AML-193 (cell line): Measurements from ENCODE around the gene TAF12.
"Not testable (repeated sequence)": the region's sequence is repeated elsewhere in the genome, so short reads cannot be mapped to it uniquely, and the experiment has no call there.

Experiments
- DNase-seq, 2 experiments: peaks; one replicate each; lab custom pipeline; 2025; lab: John Stamatoyannopoulos, UW

The TAF12 gene

DNA sequence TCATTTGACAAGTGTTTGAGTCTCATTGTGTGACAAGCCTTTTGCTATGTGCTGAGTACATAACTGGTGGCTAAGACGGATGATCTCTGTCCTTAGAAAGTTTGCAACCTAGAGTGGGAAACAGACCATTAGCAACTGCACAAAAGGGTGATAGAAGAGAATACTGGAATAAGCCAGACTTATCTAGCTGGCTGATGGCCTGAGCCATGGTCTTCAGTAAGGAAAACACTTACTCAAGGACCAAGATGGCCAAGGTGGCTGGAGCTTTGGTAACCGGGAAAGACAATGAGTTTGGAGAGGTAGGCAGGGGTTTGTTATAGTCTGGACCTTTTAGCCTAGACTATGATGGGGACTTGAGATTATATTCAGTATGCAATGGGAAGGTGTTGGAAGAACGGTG lies 1.6 kb upstream of the TAF12 start:
- DNase-seq = no peak

DNA sequence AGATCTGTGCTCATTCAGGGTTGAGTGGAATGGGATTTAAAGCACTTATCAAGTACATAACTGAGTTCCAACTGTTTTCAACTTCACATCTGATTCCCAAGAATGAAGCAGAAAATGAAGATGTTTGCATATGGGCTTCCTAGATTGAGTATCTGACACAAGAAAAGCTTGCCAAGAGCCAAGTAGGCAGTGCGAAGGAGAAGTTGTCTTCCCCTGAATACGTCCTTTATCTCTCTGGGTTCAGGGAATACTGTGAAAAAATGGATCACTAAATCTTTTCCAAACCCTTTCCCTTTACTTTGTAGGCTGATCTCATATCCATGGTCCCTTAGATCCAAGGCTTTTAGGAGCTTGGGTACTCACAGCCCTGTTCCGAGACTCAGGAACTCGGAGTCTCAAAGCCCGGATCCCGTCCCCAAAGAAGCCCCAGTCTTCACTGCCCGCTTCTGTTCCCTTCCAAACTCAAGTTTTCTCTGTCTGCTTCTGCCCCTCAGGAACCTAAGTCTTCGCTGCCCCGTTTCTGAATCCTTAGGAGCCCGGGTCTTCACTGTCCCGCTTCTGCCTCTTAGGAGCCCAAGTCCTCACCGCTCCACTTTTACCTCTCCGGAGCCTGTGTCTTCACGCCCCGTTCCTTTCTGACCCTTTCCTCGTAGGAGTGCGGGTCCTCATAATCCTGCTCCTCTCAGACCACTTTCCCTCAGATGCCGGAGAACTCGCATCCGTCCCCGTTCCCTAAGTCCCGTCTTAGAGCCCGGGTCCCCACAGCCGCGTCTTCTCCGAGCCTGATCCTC lies 616 bp downstream of the TAF12 start:
- DNase-seq = no peak

DNA sequence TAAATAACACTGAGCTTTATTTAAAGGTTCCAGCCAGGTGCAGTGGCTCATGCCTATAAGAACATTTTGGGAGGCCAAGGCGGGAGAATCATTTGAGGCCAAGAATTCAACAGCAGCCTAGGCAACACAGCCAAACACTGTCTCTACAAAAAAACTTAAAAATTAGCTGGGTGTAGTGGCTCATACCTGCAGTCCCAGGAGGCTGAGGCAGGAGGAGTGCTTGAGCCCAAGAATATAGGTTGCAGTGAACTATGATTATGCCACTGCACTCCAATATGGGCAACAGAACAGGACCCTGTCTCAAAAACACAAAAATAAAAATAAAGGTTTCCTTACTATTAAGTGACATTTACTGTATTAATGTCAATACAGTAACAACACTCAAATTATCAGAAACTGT lies 2.1 kb downstream of the TAF12 start:
- peak; percentile 43 to 45 for DNase-seq

DNA sequence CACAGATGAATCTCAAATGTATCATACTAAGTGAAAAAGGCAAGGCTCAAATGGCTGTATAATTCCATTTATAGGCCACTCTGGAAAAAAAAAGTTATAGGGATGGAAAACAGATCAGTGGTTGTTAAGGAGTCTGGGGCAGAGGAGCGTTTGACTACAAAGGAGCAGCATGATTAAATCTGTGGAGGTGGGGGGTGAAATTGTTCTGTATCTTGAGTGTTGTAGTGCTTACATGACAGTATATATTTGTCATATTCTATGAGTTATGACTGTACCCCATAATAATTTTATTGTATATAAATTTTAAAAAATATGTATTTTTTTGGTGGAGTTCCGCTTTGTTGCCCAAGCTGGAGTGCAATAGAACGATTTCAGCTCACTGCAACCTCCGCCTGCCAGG lies 10.3 kb downstream of the TAF12 start:
- no peak for DNase-seq

DNA sequence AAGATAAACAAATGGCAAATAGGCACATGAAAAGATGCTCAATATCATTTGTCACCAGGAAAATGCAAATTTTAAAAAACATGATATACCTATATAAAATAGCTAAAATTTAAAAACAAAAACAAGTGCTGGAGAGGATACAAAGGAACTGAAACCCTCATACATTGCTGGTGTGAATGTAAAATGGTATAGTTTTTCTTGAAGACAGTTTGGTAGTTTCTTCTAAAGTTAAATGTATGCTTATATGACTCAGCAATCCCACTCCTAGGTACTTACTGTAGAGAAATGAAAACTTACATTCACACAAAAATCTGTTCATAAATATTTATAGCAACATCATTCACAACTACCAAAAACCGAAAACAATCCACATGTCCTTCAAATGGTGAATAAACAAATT lies 11.2 kb downstream of the TAF12 start:
- DNase-seq = no peak

DNA sequence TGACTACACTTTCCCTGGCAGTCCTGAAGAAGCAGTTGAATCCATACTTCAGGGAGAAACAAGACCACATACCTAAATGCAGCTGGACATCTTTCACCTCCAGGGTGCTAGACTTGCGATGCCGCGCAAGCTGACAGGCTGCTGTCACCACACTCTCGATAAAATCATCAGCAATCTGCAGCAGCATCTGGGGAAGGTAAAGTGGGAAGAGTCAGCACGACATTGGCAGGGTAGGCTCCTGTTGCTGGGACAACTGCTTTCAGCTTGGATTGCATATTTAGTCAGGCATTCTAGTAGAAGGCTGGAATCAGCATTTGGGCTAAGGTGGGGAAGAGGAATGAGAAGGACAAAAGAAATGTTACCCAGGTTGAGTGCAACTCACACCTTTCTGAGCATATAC lies 29.7 kb downstream of the TAF12 start:
- DNase-seq = no peak

DNA sequence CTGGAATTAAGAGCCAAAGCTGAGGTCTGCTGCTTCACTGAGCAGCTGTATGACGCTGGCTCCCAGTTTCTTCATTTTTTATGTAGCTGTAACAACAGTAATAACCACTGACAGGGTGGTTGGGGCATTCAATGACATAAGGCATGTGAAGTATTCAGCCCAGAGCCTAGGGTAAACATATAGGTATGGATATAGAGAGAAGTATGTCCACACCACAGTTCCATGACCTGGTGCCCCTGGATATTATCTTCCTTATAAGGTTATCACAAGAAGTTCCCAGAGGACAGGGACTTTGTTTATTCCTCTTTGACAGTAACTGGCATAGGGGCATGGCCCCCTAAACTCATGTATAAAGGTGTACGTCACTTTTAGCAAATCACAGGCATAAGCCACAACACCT lies 36.1 kb downstream of the TAF12 start:
- DNase-seq = no peak

DNA sequence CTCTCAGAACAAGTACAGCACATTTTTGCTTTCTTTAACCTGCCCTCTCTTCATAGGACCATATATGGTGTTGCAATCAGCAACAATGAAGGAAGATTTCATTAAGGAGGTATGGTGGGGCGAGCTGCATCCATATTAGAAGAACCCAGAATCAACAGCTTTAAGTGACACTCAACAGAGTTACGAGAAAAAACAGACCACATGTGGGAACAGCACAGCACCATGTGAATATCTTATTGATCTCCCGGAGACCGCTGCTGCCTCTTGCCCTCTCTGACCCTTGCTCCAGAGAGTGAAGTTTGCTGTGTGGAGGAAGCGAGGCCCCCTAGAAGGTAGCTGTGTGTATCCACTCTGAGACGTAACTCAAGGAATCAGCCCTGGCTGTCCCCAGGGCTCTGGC lies 37.9 kb downstream of the TAF12 start:
- DNase-seq = no peak

DNA sequence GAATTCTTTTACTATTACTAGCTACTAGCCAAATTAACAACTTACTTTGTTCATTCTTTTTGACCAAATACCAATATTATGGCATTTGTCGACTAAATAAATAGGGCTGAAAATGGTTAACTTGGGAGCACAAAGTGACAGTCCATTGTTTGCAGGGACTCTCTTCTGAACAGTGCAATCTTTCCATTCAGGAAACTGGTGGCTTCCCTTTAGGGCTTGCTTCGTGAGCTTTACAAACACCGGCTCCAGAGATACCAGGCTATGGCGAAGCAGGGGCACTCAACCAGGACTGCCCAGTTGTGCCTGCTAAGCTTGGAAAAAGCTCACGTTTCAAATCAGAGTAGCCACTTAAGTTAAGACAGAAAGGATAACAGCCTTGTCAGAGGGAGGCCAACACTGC lies 38.5 kb downstream of the TAF12 start:
- no peak for DNase-seq

DNA sequence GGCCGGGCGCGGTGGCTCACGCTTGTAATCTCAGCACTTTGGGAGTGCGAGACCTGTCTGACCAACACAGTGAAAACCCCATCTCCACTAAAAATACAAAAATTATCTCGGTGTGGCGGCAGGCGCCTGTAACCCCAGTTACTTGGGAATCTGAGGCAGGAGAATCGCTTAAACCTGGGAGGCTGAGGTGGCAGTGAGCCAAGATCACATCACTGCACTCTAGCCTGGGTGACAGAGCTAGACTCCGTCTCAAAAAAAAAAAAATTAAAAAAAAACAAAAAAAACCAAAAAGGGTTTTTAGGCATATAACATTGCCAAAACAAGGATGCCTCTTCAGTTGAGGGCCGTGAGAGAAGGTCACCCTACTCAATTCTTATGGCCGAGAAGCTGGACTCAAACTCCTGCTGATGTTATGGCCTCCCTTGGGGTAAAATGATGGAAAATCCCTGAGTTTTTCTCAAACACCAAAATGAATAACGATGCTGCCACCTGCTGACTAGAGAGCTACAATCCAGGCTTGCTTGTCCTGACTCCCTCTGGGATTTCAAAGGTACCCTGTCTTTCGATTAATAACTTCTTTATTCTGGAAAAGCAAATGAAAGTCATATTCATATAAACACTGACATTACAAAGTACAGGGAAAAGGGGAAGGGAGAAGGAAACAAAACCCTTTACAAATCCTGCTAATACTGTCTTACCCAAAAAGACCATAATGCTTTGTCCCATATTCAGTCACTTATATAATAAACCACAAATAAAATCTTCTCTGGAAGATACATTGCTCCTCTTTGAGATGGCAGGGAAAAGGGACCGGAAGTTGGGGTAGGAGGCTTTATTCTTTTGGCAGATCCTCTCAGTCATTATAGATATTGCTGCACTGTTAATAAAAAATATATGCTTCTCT lies 40.1 kb downstream of the TAF12 start:
- DNase-seq = peak; percentile 43 to 71

DNA sequence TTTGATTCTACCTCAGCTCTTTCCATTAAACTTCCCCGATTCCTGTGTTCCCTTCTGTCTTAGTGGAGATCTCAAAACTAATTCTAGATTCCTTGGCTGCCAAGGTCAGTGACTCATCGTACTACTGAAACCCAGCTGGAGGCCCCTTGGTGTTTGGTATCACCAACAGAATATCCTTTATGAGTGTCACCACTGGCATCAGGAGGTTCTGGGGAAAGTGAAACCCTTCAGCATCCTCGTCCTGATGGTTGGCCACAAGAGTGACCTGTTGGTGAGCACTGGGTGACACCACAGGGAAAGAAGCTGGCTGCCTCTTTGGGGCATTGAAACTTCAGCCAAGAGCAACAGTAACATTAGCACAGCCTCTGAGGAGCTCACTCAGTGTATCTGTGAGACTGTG lies 41.2 kb downstream of the TAF12 start:
- DNase-seq = no peak

DNA sequence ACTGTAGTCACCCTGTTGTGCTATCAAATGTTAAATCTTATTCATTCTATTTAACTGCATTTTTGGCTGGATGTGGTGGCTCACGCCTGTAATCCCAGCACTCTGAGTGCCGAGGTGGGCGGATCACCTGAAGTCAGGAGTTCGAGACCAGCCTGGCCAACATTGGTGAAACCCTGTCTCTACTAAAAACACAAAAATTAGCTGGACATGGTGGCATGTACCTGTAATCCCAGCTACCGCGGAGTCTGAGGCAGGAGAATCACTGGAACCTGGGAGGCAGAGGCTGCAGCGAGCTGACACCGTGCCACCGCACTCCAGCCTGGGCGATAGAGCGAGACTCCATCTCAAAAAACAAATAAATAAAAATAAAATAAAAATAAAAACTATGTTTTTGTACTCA lies 46.6 kb downstream of the TAF12 start:
- not testable (repeated sequence) for DNase-seq

DNA sequence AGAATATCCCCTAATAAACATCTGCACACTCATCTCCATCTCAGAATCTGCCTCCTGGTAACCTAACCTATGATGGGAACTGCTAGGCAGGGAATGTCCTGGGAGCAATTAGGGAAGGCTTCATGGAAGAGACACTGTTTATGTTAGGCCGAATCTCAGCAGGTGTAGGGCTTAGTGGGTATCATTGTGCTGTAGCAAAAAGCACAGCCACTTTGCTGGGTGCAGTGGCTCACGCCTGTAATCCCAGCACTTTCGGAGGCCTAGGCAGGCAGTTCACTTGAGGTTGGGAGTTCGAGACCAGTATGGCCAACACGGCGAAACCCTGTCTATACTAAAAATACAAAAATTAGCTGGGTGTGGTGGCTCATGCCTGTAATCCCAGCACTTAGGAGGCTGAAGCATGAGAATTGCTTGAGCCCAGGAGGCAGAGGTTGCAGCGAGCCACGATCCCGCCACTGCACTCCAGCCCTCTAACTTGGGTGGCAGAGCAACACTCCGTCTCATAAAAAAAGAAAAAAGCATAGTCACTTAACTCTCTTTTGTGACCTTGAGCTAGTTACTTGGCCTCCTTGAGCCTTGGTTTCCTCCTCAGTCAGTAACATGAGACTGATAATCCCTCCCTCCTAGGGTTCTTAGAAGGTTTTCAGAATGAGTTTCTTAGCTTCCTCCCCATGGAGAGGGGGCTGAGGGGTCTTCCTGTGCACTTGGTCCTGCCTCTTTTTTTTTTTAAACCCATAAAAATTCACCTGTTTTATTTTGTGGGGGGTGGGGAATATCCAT lies 47.3 kb downstream of the TAF12 start:
- DNase-seq = no peak

DNA sequence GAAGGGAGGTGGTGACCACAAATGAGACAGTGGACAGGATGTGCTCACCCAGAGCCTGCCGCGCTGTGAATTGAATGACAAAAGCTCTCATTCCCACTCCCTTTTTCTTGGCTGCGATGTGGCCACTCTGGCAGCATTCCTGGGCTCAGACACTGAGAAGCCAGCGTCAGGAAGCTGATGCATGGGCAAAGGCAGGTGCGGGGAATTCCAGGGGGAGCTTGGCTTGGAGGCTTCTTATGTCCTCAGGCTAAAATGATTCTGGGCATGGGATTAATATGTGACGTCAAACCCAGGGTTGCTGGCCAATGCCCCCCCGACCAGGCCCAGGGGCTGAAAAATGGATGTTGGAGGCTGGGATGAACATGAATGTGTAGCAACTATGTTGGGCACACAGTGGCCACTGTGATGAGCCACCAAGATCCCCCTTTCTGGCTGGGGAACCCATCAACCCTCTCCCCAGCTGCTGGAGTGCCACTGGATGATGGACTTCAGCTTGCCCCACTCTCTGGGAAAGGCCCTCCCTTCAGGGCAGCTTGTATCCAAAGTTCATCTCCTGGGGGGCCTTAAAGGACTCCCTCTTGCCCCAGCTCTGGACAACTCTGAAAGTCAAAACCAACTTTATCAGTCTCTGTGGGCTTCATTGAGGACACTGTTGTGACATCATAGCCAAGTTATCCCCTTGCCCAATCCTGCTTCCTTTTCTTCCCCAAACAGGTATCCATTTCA lies 48.0 kb downstream of the TAF12 start:
- DNase-seq = not testable (repeated sequence)

DNA sequence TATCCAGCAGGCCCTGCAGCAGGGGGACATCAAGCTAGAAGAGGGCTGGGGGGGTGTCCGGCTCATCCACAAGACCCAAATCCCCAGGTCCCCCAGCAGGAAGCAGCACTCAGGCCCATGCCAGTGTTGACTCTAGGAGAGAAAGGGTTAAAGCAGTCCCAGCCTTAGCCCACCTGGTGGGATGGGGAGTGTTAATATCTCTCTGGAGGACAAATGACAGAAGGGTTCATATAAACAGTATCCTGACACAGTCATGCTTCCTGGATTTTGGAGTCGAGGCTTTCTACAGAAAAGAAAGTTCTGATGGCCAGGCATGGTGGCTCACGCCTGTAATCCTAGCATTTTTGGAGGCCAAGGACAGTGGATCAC lies 48.9 kb downstream of the TAF12 start:
- not testable (repeated sequence) for DNase-seq

DNA sequence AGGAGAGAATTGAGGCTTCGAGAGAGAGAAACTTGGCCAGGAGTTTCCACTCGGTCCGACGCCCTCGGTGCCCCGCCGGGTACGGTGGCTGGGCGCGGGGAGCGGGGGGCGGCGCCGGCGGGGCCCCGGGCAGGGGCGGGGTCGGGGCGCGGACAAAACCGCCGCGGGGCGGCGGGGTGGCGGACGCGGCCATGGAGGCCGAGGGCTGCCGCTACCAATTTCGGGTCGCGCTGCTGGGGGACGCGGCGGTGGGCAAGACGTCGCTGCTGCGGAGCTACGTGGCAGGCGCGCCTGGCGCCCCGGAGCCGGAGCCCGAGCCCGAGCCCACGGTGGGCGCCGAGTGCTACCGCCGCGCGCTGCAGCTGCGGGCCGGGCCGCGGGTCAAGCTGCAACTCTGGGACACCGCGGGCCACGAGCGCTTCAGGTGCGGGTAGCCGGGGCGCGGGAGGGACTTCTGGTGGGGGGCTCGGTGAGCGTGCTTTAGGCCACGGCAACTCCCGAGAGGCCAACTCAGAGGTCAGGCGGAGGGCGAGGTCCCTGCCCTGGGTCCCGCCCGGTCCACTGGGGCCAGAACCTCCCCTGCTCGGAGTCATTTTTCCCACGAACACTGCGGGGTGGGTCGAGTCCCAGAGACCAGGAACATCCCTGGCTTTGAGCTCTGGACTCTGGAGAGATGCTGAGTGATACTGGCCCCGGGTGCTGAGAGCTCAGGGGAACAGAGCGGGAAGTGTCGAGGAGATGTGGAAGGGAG lies 50.4 kb downstream of the TAF12 start:
- no peak for DNase-seq

DNA sequence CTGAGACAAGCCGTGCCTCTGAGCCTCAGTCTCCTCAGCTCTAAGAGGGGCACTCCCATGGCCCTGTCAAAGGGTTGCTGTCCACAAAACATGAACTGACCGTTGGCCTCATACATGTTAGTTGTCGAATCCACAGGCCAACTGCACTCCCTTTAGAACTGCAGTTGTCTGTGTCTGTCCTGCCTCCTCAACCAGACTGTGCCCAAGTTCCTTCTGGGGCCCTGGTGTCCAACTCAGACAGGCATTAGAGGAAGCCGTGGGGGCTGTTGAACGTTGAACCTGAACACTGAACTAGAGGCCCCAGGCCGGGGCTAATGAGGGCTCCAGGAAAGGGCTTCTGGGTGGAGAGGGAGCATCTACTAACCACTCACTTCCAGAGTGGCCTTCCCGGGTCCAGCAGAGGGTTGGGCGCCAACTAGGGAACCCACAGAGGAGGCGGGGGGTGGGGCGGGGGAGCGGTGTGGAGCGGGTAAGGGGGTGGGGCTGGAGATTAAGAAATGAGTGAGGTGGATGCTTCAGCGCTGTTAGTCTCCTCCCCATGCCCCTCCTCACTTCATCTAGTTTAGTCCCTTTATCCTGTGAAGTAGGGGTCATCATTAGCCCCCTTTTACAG lies 51.1 kb downstream of the TAF12 start, which contains the start of gene RAB42:
Gene RAB42 (plus strand): TSS at position 558 of the 613 bp plus-strand sequence. CDS start 247 bp downstream, outside the sequence.
- DNase-seq = peak in 1 of 2 experiments; percentile 43

DNA sequence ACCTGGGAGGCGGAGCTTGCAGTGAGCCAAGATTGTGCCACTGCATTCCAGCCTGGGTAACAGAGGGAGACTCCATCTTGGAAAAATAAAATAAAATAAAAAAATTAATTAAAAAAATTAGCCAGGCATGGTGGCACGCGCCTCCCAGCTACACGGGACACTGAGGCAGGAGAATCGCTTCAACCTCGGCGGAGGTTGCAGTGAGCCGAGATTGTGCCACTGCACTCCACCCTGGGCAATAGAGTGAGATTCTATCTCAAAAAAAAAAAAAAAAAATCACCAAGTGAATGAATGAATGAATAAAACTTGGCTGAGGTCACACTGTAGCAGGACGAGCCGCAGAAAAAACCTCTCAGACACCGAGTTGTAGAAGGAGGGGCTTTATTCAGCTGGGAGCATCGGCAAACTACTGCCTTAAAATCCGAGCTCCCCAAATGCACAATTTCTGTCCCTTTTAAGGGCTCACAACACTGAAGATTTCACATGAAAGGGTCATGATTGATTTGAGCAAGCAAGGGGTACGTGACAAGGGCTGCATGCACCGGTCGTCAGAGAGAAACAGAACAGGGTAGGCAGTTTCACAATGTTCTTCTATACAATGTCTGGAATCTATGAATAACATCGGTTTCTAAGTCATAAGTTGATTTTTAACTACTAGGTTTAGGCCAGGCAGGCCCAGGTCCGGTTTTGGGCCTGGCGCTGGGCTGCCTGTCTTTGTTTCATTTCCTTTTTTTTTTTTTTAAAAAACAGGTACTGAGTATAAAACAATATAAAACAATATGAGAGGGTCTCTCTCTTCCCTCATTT lies 56.1 kb downstream of the TAF12 start:
- not testable (repeated sequence) for DNase-seq

DNA sequence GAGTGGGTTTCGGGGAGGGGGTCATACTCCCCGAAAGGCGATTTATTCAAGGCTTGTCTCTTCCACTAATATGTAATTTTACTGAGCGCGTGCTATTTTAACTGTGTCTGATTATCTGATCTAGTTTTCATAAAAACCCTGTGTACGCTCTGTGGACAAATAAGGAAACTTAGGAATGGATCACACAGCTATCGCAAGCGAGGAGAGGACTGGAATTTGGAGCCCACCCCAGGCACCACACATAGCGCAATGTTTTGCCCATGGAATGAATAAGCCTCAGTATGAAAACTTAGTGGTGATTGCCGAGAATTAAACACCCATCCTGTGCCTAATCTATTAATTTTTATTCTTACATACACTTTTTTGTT lies 60.6 kb downstream of the TAF12 start:
- peak in 1 of 2 experiments; percentile 18 for DNase-seq
